Kidney (tissue), 14 donors: ENCODE results near the gene SLC13A2. TPM values are rescaled to one million over a fixed set of nuclear protein-coding genes. Genes with fewer than 3 reads are reported as not detected.
A peak's percentile ranks its signal among the peaks of the same experiment; 100 is the strongest.

Experiments used
- DNase-seq, 5 donors: peaks; one replicate each; pipeline ENCODE4 v3.0.0-alpha.2; 2013 to 2020
- FAIRE-seq: peaks from 2 replicates; lab custom pipeline; 2012; peaks lifted over from hg19 to GRCh38; lab: Jason Lieb, UNC
- H3K27ac ChIP-seq, 2 donors: one replicate each; pipeline ENCODE4 v1.7.0; 2013; ENCODE audit warnings: low read depth in 2 of 2, low read length in 2 of 2, inconsistent platforms in 1 of 2
- H3K27me3 ChIP-seq: one replicate; pipeline ENCODE4 v1.7.1; 2013; ENCODE audit warnings: low read length, inconsistent platforms; ENCODE audit not compliant: control insufficient read depth, insufficient read depth
- H3K36me3 ChIP-seq, 3 donors: one replicate each; pipeline versions ENCODE4 v1.7.0 to v1.7.1; 2013; ENCODE audit warnings: low read length in 3 of 3, control low read depth in 1 of 3, inconsistent platforms in 1 of 3; ENCODE audit not compliant: insufficient read depth in 3 of 3, control insufficient read depth in 2 of 3
- H3K4me1 ChIP-seq, 3 donors: one replicate each; pipeline versions ENCODE4 v1.7.0 to v1.7.1; 2013; ENCODE audit warnings: low read length in 3 of 3, inconsistent platforms in 1 of 3, low read depth in 1 of 3; ENCODE audit not compliant: control insufficient read depth in 2 of 3, insufficient read depth in 2 of 3
- H3K4me3 ChIP-seq, 3 donors: one replicate each; pipeline versions ENCODE4 v1.7.0 to v1.8.1; 2013; ENCODE audit warnings: low read length in 3 of 3, control low read depth in 1 of 3, inconsistent platforms in 1 of 3
- H3K9ac ChIP-seq, 3 donors: one replicate each; pipeline versions ENCODE4 v1.7.0 to v1.7.1; 2013; ENCODE audit warnings: low read length in 3 of 3, control low read depth in 1 of 3, inconsistent platforms in 1 of 3
- H3K9me3 ChIP-seq, 3 donors: one replicate each; pipeline versions ENCODE4 v1.7.0 to v1.7.1; 2013; ENCODE audit warnings: low read length in 3 of 3, control low read depth in 1 of 3, inconsistent platforms in 1 of 3; ENCODE audit not compliant: control insufficient read depth in 2 of 3, insufficient read depth in 1 of 3
- CTCF ChIP-seq: IDR thresholded peaks from 3 replicates; pipeline ENCODE4 v1.5.1; 2012; ENCODE audit warnings: mild to moderate bottlenecking, moderate library complexity, borderline replicate concordance; ENCODE audit not compliant: insufficient read depth; ENCODE audit errors: extremely low read depth
- intact Hi-C: fragments of 100-400 bp; cut with DNase I; formaldehyde crosslinking; loops from one replicate; pipeline ENCODE4 v1.11.1; 2022
- polyA plus RNA-seq: library from polyadenylated mRNA; stranded (reverse); fragments of 350-450 nt; fragmentation: Illumina TruSeq; extraction: RNeasy Lipid Tissue Mini Kit (QIAGEN cat#74804); gene quantifications from one replicate; pipeline ENCODE4 v1.2.3, GENCODE V29; 2014; ENCODE audit warnings: low read depth, low replicate concordance; ENCODE audit not compliant: insufficient read depth
- total RNA-seq: library from RNA; stranded (reverse); fragmentation: NEBNext Ultra II Directional; extraction: Animal tissue kit (Norgen Biotek cat#: 25700); gene quantifications from one replicate; pipeline ENCODE4 v1.2.1, GENCODE V29; 2021
- donor health status: control.
- donor health status: control.
- donor health status: control.
- donor health status: control.
- donor health status: control.
- donor health status: DM: yes; HTN: yes; CAD: no.
- donor health status: Normal renal cell carcinoma (clear cell type).

The SLC13A2 gene
- total and polyA plus RNA-seq, 2 donors from 2014 or later: 1.1 to 69.0 TPM

GRCh38 chr17:28500712-28501379 is 27.4 kb downstream of the SLC13A2 start:
- H3K4me1 ChIP-seq: peaks cover 0 to 2% (median 0%) of the 10 kb centered on the region in 3 donors
- intact Hi-C loops: no loop called here
- H3K4me3 ChIP-seq: no peak overlapping the region
- no peak overlapping the region for H3K27ac ChIP-seq
- H3K27me3 ChIP-seq: no peaks in the 10 kb centered on the region
- no peaks in the 10 kb centered on the region for H3K36me3 ChIP-seq
- peak in 4 of 5 donors; percentile 47 to 76 (median 59) for DNase-seq
- no peak for FAIRE-seq
- no peak for TF ChIP-seq CTCF
- H3K9me3 ChIP-seq: no peaks in the 10 kb centered on the region
- no peak overlapping the region for H3K9ac ChIP-seq

- no peak overlapping the region for H3K9ac ChIP-seq
- no peaks in the 10 kb centered on the region for H3K27me3 ChIP-seq
- DNase-seq (no peak), FAIRE-seq (no peak)
- H3K36me3 ChIP-seq: no peaks in the 10 kb centered on the region
- intact Hi-C loops: no loop called here
- H3K4me1 ChIP-seq: peaks cover 0 to 2% (median 0%) of the 10 kb centered on the region in 3 donors
- no peaks in the 10 kb centered on the region for H3K9me3 ChIP-seq
- TF ChIP-seq CTCF: no peak
- H3K27ac ChIP-seq: no peak overlapping the region
- no peak overlapping the region for H3K4me3 ChIP-seq
Observed at GRCh38 chr17:28501421-28502284, 28.2 kb downstream of the SLC13A2 start.

DNA sequence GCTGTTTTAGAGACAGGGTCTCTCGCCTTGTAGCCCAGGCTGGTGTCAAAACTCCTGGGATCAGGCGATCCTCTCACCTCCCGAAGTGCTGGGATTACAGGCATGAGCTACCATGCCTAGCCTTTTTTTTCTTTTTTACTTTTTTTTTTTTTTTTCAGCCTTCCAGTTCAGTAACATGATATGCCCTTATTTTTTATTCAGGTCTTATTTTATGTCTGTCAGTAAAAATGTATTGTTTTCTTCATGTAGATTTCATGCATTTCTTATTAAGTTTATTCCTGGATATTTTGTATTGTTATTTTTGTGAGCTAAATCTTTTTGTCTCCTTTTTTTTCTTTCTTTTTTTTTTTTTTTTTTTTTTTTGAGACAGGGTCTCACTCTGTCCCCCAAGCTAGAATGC is 30.0 kb downstream of the SLC13A2 start:
- DNase-seq (peak in 2 of 5 donors; percentile 32 to 47), FAIRE-seq (no peak)
- H3K36me3 ChIP-seq: no peaks in the 10 kb centered on the region
- peaks cover 0 to 2% (median 0%) of the 10 kb centered on the region in 3 donors for H3K4me1 ChIP-seq
- no peaks in the 10 kb centered on the region for H3K9me3 ChIP-seq
- no peaks in the 10 kb centered on the region for H3K27me3 ChIP-seq
- no peak overlapping the region for H3K4me3 ChIP-seq
- H3K9ac ChIP-seq: no peak overlapping the region
- intact Hi-C loops: no loop called here
- H3K27ac ChIP-seq: no peak overlapping the region
- TF ChIP-seq CTCF: no peak
